ENCODE data around the gene ATP13A5.

GRCh38 chr3:193391902-193392301 is 13.3 kb upstream of the ATP13A5 start:
- TF ChIP-seq, protein P1, sequence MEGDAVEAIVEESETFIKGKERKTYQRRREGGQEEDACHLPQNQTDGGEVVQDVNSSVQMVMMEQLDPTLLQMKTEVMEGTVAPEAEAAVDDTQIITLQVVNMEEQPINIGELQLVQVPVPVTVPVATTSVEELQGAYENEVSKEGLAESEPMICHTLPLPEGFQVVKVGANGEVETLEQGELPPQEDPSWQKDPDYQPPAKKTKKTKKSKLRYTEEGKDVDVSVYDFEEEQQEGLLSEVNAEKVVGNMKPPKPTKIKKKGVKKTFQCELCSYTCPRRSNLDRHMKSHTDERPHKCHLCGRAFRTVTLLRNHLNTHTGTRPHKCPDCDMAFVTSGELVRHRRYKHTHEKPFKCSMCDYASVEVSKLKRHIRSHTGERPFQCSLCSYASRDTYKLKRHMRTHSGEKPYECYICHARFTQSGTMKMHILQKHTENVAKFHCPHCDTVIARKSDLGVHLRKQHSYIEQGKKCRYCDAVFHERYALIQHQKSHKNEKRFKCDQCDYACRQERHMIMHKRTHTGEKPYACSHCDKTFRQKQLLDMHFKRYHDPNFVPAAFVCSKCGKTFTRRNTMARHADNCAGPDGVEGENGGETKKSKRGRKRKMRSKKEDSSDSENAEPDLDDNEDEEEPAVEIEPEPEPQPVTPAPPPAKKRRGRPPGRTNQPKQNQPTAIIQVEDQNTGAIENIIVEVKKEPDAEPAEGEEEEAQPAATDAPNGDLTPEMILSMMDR (conservative IDR thresholded peaks at IDR 0.05) = no peak
- no peak for TF ChIP-seq ZFX (IDR thresholded peaks at IDR 0.05)
